Mucosa of rectum (tissue), 2 donors: Measurements from ENCODE around the gene LRTM1.

ENCODE experiments used
- H3K27ac ChIP-seq, 2 donors: one replicate each; pipeline ENCODE4 v1.7.0; 2013; ENCODE audit warnings: inconsistent platforms in 2 of 2, low read depth in 2 of 2, low read length in 2 of 2
- H3K27me3 ChIP-seq, 2 donors: one replicate each; pipeline ENCODE4 v1.7.0; 2013; ENCODE audit warnings: low read length in 2 of 2; ENCODE audit not compliant: control insufficient read depth in 2 of 2, insufficient read depth in 2 of 2
- H3K36me3 ChIP-seq, 2 donors: one replicate each; pipeline ENCODE4 v1.7.0; 2013; ENCODE audit warnings: low read length in 2 of 2; ENCODE audit not compliant: control insufficient read depth in 2 of 2, insufficient read depth in 2 of 2
- H3K4me1 ChIP-seq, 2 donors: one replicate each; pipeline ENCODE4 v1.7.0; 2013; ENCODE audit warnings: low read length in 2 of 2, mild to moderate bottlenecking in 1 of 2; ENCODE audit not compliant: control insufficient read depth in 2 of 2, insufficient read depth in 2 of 2
- H3K4me3 ChIP-seq, 2 donors: one replicate each; pipeline ENCODE4 v1.7.0; 2013; ENCODE audit warnings: low read length in 2 of 2
- H3K9ac ChIP-seq, 2 donors: one replicate each; pipeline ENCODE4 v1.7.0; 2013; ENCODE audit warnings: low read length in 2 of 2, low read depth in 1 of 2, mild to moderate bottlenecking in 1 of 2
- H3K9me3 ChIP-seq, 2 donors: one replicate each; pipeline ENCODE4 v1.7.0; 2013; ENCODE audit warnings: low read length in 2 of 2; ENCODE audit not compliant: control insufficient read depth in 2 of 2
- donor health status: healthy.
- donor health status: Normal muscosa, but diverticular disease.

LRTM1 gene

DNA sequence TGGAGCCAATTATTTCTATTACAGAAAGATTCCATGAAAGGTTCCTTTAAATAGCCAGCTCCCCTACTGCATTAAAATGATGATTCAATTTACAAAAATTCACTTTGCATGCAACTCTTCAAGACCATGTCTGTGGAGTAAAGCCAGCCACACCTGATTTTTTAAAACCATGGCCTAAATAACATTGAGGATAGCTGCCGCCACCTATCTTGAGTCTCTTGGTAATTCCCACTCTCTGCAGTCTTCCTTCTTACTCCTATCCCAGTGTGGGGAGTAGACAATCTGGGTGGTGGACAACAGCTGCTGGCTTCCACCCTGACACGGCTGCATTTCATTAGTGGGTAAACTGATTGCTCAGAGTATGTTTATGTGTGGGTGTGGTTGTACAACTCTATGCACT lies 10.7 kb downstream of the LRTM1 start:
- no peak overlapping the region for H3K27ac ChIP-seq
- no peak overlapping the region for H3K9ac ChIP-seq
- H3K4me1 ChIP-seq = no peaks in the 10 kb centered on the region
- H3K9me3 ChIP-seq = no peaks in the 10 kb centered on the region
- no peaks in the 10 kb centered on the region for H3K36me3 ChIP-seq
- H3K4me3 ChIP-seq = no peak overlapping the region
- no peaks in the 10 kb centered on the region for H3K27me3 ChIP-seq

DNA sequence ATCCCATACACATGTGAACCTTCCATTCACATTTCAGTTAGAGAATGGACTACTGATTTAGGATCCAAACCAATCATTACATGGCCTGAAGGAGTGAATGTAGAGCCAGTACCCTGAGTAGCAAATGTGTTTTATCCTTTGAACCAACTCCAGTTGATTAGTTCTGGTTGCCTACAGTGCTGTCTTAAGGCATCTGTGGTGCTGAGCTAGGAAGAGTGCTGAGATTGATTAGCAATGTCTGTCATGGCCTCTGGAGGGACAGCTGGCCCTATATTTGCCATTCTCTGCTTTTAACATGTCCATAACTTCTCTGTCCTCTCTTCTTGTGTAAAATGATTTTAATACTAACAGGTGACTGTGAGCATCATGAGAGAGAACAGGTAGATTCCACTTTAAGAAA lies 11.1 kb downstream of the LRTM1 start:
- Histone ChIP-seq H3K4me3 (no peak overlapping the region), H3K9ac (no peak overlapping the region), H3K27ac (no peak overlapping the region), H3K4me1 (no peaks in the 10 kb centered on the region), H3K36me3 (no peaks in the 10 kb centered on the region), H3K9me3 (no peaks in the 10 kb centered on the region), H3K27me3 (no peaks in the 10 kb centered on the region)

DNA sequence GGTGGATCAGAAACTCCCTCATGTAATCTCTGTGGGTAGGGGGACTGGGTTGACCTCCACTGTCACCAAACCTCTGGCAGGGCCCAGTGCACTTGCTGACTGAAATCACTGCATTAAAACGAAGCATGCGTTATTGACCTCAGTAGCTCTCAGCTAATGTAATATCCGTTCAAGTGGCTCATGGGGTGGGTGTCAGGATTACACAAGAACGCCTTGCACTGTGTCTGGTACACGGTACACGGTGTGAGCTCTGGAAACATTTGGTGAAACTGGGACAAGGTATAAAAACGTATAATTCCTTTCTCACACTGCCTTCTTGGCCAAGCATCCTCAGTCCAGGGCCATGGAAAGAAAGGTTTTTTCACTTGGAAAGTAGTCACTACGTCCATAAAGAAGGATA lies 11.9 kb downstream of the LRTM1 start:
- H3K27ac ChIP-seq = no peak overlapping the region
- H3K4me3 ChIP-seq = no peak overlapping the region
- H3K27me3 ChIP-seq = no peaks in the 10 kb centered on the region
- no peaks in the 10 kb centered on the region for H3K9me3 ChIP-seq
- no peak overlapping the region for H3K9ac ChIP-seq
- no peaks in the 10 kb centered on the region for H3K36me3 ChIP-seq
- H3K4me1 ChIP-seq = no peaks in the 10 kb centered on the region

DNA sequence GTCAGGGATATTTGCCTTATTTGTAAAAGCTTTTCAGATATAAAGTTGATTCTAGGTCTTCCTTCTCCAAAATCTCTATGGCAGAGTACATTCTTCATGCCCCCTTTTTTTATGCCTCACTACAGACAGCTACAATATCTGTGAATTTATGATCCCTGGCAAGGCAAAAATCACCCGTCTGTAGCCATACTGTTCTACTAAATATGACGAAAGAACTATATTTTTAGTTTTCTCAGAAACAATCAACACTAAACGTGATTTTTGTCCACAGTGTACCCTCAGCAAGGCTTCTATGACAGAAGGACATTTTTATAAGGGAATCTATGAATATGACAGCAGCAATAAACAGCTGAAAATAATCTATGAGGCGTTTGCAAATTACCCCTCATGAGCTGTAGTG lies 12.7 kb downstream of the LRTM1 start:
- Histone ChIP-seq H3K9me3 (no peaks in the 10 kb centered on the region), H3K4me3 (no peak overlapping the region), H3K27ac (no peak overlapping the region), H3K36me3 (no peaks in the 10 kb centered on the region), H3K27me3 (no peaks in the 10 kb centered on the region), H3K9ac (no peak overlapping the region), H3K4me1 (no peaks in the 10 kb centered on the region)

DNA sequence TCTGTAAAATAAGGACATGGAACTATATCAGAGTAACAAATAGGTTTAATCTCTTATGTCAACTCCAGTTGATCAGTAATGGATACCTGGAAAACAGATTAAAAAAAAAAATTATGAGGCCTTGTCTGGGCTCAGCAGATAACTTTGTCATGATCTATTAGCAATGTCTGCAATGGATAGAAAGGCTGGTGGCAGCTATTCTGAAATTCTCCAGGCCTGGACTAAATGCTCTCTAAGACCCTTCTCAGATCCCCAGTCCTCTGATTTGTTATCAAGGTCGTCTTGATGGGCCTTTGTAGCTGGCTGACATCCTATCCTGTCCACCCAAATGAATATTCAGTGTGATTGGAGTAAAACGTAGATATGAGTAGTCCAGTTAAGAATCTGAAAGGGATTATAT lies 13.7 kb downstream of the LRTM1 start:
- Histone ChIP-seq H3K9ac (no peak overlapping the region), H3K4me1 (no peaks in the 10 kb centered on the region), H3K36me3 (no peaks in the 10 kb centered on the region), H3K27me3 (no peaks in the 10 kb centered on the region), H3K4me3 (no peak overlapping the region), H3K9me3 (no peaks in the 10 kb centered on the region), H3K27ac (no peak overlapping the region)

DNA sequence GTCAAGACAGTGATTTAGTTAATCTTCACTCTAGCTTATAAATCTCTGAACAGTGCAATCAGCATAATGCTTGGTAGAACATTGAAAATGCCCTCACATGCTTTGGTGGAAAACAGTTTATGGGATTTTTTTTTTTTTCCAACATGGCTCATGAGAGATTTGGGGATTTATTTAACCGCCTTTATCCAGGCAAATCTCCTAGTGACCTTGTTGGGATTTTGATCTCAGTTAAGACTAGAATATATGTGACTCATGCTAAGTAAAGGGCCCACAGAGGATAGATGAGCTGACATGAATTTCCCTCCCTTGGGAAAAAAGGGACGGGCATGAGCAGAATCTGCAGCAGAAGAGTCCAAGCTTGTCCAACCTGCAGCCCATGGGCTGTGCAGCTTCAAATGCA lies 18.7 kb downstream of the LRTM1 start:
- Histone ChIP-seq H3K4me1 (no peaks in the 10 kb centered on the region), H3K27me3 (no peaks in the 10 kb centered on the region), H3K9me3 (no peaks in the 10 kb centered on the region), H3K9ac (no peak overlapping the region), H3K4me3 (no peak overlapping the region), H3K36me3 (no peaks in the 10 kb centered on the region), H3K27ac (no peak overlapping the region)

DNA sequence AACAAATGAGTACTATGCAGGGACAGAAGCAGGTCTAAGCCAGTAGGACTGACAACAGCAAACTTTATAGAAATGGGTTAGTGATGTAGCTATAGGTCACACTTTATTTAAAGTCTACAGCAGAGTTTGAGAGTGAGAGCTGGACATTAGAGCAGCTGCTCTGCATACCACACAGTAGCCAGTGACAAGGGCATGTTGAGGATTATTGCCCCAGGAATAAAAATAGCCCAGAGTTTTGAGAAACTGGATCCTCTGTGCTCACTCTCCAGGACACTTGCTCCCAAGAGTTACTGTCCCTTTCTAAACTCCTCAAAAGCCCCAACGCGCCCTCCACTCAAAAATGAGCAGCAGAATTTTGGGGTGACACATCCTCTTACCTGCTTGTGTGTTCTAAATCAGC lies 21.1 kb downstream of the LRTM1 start:
- Histone ChIP-seq H3K9me3 (no peaks in the 10 kb centered on the region), H3K4me1 (no peaks in the 10 kb centered on the region), H3K27me3 (no peaks in the 10 kb centered on the region), H3K36me3 (no peaks in the 10 kb centered on the region), H3K4me3 (no peak overlapping the region), H3K9ac (no peak overlapping the region), H3K27ac (no peak overlapping the region)

DNA sequence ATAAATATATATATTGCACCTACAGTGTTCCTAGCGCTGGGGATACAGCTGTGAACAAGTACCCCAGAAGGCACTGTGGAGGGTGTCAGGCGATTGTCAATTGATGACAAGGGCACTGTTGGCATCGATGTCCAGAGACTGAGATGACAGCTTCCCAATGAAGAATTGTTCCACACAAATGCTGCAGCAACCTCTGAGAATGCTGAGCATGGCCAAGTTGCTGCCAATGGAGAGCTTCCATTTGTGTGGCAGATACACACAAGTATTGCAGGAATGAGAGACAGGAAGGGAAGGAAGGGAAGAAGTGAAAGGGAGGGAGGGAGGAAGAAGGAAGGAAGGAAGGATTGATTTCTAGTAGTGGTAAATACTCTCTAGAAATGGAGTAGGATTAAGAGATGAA lies 21.9 kb downstream of the LRTM1 start:
- Histone ChIP-seq H3K36me3 (no peaks in the 10 kb centered on the region), H3K27ac (no peak overlapping the region), H3K4me1 (no peaks in the 10 kb centered on the region), H3K9me3 (no peaks in the 10 kb centered on the region), H3K9ac (no peak overlapping the region), H3K4me3 (no peak overlapping the region), H3K27me3 (no peaks in the 10 kb centered on the region)

DNA sequence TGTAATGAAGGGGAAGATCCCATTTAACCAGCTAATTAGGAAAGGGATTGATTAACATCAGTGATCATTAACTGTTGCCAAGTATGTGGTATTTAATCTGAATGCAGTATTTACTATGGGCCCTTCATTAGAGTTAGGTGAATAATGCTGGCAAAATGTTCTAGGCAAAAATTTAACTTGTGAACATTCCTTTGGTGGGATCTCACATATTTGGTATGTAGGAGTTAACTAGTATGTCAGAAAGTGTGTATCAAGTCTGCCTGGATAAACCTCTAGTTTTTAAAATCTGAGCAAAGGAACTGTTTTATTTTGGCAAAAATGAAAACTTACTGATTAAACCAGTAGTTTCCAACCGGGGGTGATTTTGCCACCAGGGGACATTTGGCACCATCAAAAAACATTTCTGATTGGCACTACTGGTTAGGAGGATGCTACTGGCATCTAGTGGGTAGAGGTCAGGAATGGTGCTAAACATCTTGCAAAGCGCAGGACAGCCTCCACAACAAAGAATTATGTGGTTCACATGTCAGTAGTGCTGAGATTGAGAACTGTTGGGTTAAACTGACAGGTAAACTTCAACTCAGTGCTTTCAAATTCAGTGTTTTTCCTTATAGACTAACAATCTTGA lies 22.5 kb downstream of the LRTM1 start:
- Histone ChIP-seq H3K9me3 (no peaks in the 10 kb centered on the region), H3K27me3 (no peaks in the 10 kb centered on the region), H3K9ac (no peak overlapping the region), H3K27ac (no peak overlapping the region), H3K36me3 (no peaks in the 10 kb centered on the region), H3K4me1 (no peaks in the 10 kb centered on the region), H3K4me3 (no peak overlapping the region)

DNA sequence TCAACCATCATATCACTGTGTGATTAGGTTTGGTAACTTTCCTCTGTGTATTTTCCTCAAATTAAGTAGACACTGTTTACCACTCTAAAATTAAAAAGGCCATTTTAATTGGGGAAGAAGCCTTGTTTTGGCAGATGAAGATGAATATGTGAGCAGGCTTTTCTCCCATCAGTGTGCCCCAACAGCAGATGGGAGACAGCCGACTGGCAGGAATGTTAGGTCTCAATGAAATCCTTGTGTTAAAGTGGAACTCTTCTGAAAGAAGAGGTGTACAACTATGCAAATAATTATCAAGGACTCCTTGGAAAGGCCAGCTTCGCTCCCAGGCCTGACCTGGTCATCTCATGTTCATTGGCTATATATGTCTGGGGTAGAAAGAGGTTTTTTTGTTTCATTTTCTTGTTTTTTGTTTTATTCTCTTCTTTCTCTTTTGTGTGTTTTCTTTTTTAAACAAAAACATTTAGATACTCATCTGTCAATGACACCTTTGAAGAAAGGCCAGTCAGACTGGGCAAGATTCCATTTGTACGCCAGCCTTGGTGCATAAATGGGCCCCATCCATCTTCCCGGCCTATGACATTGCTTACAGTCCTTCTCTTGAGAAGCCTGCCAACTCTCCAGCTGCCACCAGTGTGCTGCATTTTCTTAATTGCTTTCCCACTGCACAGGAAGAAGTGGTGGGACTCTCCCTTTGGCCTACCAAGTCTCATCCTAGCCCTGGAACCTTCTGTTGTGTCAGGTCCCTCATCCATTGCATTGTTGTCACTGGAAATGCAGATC lies 25.8 kb downstream of the LRTM1 start:
- H3K36me3 ChIP-seq = no peaks in the 10 kb centered on the region
- no peak overlapping the region for H3K9ac ChIP-seq
- H3K4me1 ChIP-seq = no peaks in the 10 kb centered on the region
- H3K27me3 ChIP-seq = no peaks in the 10 kb centered on the region
- no peak overlapping the region for H3K4me3 ChIP-seq
- no peak overlapping the region for H3K27ac ChIP-seq
- H3K9me3 ChIP-seq = no peaks in the 10 kb centered on the region
